ENCODE results near the gene KERA. TPM values are rescaled to one million over a fixed set of nuclear protein-coding genes. Genes with fewer than 3 reads are reported as not detected.

KERA gene
- total and polyA plus RNA-seq, 2 experiments from 2014 or later = not detected

GRCh38 chr12:91053951-91054715 is 3.7 kb downstream of the KERA start:
- no peaks in the 10 kb centered on the region for H3K27me3 ChIP-seq (ENCODE audit: insufficient read depth)
- Mint-ChIP-seq H3K4me1 (no peaks in the 10 kb centered on the region), H3K27me3 (ENCODE audit: insufficient read depth, low read depth, poor library complexity) (no peaks in the 10 kb centered on the region), H3K27ac (no peak overlapping the region), H3K9me3 (no peaks in the 10 kb centered on the region), H3K4me3 (no peak overlapping the region), H3K36me3 (ENCODE audit: low read depth) (no peaks in the 10 kb centered on the region)
- H2AFZ ChIP-seq = no peak overlapping the region
- H3K79me2 ChIP-seq (replicated peaks; ENCODE audit: insufficient read depth) = no peaks in the 10 kb centered on the region
- no peaks in the 10 kb centered on the region; the same call in 1 of the 2 replicates for H3K9me2 ChIP-seq (ENCODE audit: insufficient read depth)
- H3K4me3 ChIP-seq = no peak overlapping the region
- DNase-seq (ENCODE audit: low spot score) = no peak
- H4K20me1 ChIP-seq (replicated peaks; ENCODE audit: insufficient read depth) = no peaks in the 10 kb centered on the region
- no peak overlapping the region for H3K27ac ChIP-seq (ENCODE audit: low read depth)
- TF ChIP-seq EZH2phosphoT487 (IDR thresholded peaks at IDR 0.05; ENCODE audit: unreplicated experiment) (no peak), ZNF331 (CRISPR knock-in tag; IDR thresholded peaks at IDR 0.05; ENCODE audit: low read depth) (no peak), CTCF (conservative IDR thresholded peaks at IDR 0.05; ENCODE audit: low read depth in 2 of 2) (no peak), ZNF114 (CRISPR knock-in tag; IDR thresholded peaks at IDR 0.05) (no peak), STAT1 (IDR thresholded peaks at IDR 0.05; ENCODE audit: unreplicated experiment) (no peak), JUNB (IDR thresholded peaks at IDR 0.05; ENCODE audit: unreplicated experiment) (no peak)
- TF ChIP-seq, protein P1, sequence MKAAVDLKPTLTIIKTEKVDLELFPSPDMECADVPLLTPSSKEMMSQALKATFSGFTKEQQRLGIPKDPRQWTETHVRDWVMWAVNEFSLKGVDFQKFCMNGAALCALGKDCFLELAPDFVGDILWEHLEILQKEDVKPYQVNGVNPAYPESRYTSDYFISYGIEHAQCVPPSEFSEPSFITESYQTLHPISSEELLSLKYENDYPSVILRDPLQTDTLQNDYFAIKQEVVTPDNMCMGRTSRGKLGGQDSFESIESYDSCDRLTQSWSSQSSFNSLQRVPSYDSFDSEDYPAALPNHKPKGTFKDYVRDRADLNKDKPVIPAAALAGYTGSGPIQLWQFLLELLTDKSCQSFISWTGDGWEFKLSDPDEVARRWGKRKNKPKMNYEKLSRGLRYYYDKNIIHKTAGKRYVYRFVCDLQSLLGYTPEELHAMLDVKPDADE (IDR thresholded peaks at IDR 0.05) = no peak
- TF ChIP-seq, protein P2, sequence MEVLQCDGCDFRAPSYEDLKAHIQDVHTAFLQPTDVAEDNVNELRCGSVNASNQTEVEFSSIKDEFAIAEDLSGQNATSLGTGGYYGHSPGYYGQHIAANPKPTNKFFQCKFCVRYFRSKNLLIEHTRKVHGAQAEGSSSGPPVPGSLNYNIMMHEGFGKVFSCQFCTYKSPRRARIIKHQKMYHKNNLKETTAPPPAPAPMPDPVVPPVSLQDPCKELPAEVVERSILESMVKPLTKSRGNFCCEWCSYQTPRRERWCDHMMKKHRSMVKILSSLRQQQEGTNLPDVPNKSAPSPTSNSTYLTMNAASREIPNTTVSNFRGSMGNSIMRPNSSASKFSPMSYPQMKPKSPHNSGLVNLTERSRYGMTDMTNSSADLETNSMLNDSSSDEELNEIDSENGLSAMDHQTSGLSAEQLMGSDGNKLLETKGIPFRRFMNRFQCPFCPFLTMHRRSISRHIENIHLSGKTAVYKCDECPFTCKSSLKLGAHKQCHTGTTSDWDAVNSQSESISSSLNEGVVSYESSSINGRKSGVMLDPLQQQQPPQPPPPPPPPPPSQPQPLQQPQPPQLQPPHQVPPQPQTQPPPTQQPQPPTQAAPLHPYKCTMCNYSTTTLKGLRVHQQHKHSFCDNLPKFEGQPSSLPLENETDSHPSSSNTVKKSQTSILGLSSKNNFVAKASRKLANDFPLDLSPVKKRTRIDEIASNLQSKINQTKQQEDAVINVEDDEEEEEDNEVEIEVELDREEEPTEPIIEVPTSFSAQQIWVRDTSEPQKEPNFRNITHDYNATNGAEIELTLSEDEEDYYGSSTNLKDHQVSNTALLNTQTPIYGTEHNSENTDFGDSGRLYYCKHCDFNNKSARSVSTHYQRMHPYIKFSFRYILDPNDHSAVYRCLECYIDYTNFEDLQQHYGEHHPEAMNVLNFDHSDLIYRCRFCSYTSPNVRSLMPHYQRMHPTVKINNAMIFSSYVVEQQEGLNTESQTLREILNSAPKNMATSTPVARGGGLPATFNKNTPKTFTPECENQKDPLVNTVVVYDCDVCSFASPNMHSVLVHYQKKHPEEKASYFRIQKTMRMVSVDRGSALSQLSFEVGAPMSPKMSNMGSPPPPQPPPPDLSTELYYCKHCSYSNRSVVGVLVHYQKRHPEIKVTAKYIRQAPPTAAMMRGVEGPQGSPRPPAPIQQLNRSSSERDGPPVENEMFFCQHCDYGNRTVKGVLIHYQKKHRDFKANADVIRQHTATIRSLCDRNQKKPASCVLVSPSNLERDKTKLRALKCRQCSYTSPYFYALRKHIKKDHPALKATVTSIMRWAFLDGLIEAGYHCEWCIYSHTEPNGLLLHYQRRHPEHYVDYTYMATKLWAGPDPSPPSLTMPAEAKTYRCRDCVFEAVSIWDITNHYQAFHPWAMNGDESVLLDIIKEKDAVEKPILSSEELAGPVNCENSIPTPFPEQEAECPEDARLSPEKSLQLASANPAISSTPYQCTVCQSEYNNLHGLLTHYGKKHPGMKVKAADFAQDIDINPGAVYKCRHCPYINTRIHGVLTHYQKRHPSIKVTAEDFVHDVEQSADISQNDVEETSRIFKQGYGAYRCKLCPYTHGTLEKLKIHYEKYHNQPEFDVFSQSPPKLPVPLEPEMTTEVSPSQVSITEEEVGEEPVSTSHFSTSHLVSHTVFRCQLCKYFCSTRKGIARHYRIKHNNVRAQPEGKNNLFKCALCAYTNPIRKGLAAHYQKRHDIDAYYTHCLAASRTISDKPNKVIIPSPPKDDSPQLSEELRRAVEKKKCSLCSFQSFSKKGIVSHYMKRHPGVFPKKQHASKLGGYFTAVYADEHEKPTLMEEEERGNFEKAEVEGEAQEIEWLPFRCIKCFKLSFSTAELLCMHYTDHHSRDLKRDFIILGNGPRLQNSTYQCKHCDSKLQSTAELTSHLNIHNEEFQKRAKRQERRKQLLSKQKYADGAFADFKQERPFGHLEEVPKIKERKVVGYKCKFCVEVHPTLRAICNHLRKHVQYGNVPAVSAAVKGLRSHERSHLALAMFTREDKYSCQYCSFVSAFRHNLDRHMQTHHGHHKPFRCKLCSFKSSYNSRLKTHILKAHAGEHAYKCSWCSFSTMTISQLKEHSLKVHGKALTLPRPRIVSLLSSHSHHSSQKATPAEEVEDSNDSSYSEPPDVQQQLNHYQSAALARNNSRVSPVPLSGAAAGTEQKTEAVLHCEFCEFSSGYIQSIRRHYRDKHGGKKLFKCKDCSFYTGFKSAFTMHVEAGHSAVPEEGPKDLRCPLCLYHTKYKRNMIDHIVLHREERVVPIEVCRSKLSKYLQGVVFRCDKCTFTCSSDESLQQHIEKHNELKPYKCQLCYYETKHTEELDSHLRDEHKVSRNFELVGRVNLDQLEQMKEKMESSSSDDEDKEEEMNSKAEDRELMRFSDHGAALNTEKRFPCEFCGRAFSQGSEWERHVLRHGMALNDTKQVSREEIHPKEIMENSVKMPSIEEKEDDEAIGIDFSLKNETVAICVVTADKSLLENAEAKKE (CRISPR knock-in tag; IDR thresholded peaks at IDR 0.05) = no peak
- no peaks in the 10 kb centered on the region for H3K36me3 ChIP-seq (ENCODE audit: insufficient read depth)
- ATAC-seq = no peak
- H3K4me1 ChIP-seq (ENCODE audit: insufficient read depth) = no peaks in the 10 kb centered on the region
- no peaks in the 10 kb centered on the region for H3F3A ChIP-seq (replicated peaks; ENCODE audit: low read depth)
- no peak overlapping the region for H3K4me2 ChIP-seq
